MCF 10A (cell line): Measurements from ENCODE around the gene ARMC10. TPM values are rescaled to one million over a fixed set of nuclear protein-coding genes. Genes with fewer than 3 reads are reported as not detected.

Source experiments
- BruUV-seq: library from RNA; stranded (reverse); fragments of 400-500 nt; replicated peaks from 2 replicates; lab custom pipeline; 2021; lab: Mats Ljungman, UMichigan
- CTCF ChIA-PET: fragments of 300-600 bp; sonication (Branson Sonifier 250); formaldehyde crosslinking; extraction: SDS; loops from one replicate; lab custom pipeline; 2021; ENCODE audit warnings: antibody characterized with exemption, inconsistent platforms; lab: Yijun Ruan, JAX
- POLR2A ChIA-PET: fragments of 300-600, 350-650 bp; sonication (Branson Sonifier 250); formaldehyde crosslinking; extraction: SDS; loops from one replicate; lab custom pipeline; 2020; ENCODE audit warnings: antibody characterized with exemption, inconsistent platforms; lab: Yijun Ruan, JAX
- DNase-seq: peaks from one replicate; pipeline ENCODE4 v3.0.0-alpha.2; 2018; ENCODE audit not compliant: unreplicated experiment
- H3K27ac Mint-ChIP-seq: one replicate; pipeline ENCODE4 v1.8.0; 2022; ENCODE audit warnings: mild to moderate bottlenecking, low read depth, mixed read lengths; ENCODE audit not compliant: unreplicated experiment
- H3K27me3 Mint-ChIP-seq: one replicate; pipeline ENCODE4 v1.8.0; 2022; ENCODE audit warnings: mixed read lengths; ENCODE audit not compliant: insufficient read depth, unreplicated experiment
- H3K36me3 Mint-ChIP-seq: one replicate; pipeline ENCODE4 v1.8.0; 2022; ENCODE audit warnings: mild to moderate bottlenecking, moderate library complexity, mixed read lengths; ENCODE audit not compliant: insufficient read depth, unreplicated experiment
- H3K4me1 Mint-ChIP-seq: one replicate; pipeline ENCODE4 v1.8.0; 2022; ENCODE audit warnings: mixed read lengths; ENCODE audit not compliant: insufficient read depth, unreplicated experiment
- H3K4me3 Mint-ChIP-seq: one replicate; pipeline ENCODE4 v1.8.0; 2022; ENCODE audit warnings: mild to moderate bottlenecking, moderate library complexity, mixed read lengths; ENCODE audit not compliant: unreplicated experiment
- H3K9me3 Mint-ChIP-seq: one replicate; pipeline ENCODE4 v1.8.0; 2022; ENCODE audit warnings: mixed read lengths; ENCODE audit not compliant: unreplicated experiment
- CTCF ChIP-seq: fragments of 200-600 bp; IDR thresholded peaks from one replicate; pipeline ENCODE4 v1.8.0; 2022; ENCODE audit warnings: antibody characterized with exemption, mild to moderate bottlenecking; ENCODE audit not compliant: unreplicated experiment
- intact Hi-C: fragments of 100-400 bp; cut with micrococcal nuclease; formaldehyde crosslinking; loops from 2 replicates; pipeline ENCODE4 v1.14.1; 2022
- total RNA-seq: library from RNA; stranded (reverse); gene quantifications from 2 replicates; pipeline ENCODE4 v1.2.3, GENCODE V29; 2022

The ARMC10 gene
- total RNA-seq, 1 experiment from 2014 or later, result 52.0 TPM

DNA sequence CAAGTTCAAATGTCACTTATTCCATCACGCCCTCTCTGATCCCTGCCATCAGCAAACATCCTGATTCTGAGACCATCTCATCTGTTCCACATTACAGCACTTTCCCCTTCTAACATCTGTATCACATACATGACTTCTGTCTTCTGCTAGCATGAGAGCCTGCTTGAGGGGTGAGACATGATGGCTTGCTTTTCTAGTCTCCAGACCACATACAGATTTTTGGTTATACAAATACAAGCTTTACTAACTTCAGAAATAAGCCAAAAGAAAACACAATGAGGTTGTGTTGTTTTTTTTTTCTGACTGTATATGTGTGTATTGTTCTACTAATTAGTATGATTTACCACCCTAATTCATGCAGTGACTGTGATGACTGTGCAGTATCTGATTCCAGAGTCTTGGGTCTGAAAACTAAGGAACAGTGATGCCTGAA lies 39.7 kb downstream of the ARMC10 start:
- no TSS peak for BruUV-seq
- CTCF ChIA-PET, result interaction anchor here (1.0 to 1.1 kb wide), 2 partner anchors 14 to 54 kb away, joined by 3 to 5 read pairs; no protein-coding TSS in a partner anchor
- DNase-seq, result no peak
- no peak for TF ChIP-seq CTCF
- H3K4me3 Mint-ChIP-seq, result peak overlapping the region; percentile 12
- peaks cover 14% of the 10 kb centered on the region for H3K4me1 Mint-ChIP-seq
- no peaks in the 10 kb centered on the region for H3K27me3 Mint-ChIP-seq
- H3K36me3 Mint-ChIP-seq, result peaks cover 24% of the 10 kb centered on the region
- POLR2A ChIA-PET, result interaction anchor here (0.8 kb wide), 1 partner anchor 16 kb away, joined by 3 read pairs; no protein-coding TSS in a partner anchor
- peak overlapping the region; percentile 39 for H3K27ac Mint-ChIP-seq
- H3K9me3 Mint-ChIP-seq, result peaks cover 4% of the 10 kb centered on the region
- intact Hi-C loops, result no loop called here

DNA sequence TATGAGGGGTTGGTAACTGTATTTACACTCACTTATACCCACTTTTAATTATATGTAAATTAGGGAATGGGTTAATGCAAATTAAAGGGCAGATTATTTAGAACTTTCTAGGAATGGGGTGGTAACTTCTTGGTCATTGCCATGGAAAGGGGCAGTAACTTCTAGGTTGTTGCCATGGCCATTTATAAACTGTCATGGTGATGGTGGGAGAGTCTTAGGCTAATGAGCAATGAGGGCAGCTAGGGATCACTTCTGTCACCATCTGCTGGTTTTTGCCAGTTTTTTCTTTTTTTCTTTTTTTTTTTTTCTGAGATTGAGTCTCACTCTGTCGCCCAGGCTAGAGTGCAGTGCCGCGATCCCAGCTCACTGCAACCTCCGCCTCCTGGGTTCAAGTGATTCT lies 40.8 kb downstream of the ARMC10 start:
- peaks cover 14% of the 10 kb centered on the region for H3K4me1 Mint-ChIP-seq
- no peak for DNase-seq
- H3K27me3 Mint-ChIP-seq, result no peaks in the 10 kb centered on the region
- no TSS peak for BruUV-seq
- TF ChIP-seq CTCF, result no peak
- ChIA-PET POLR2A (interaction anchor here (1.2 kb wide), 1 partner anchor 14 kb away, joined by 3 read pairs; no protein-coding TSS in a partner anchor), CTCF (interaction anchor here (0.6 kb wide), 1 partner anchor 28 kb away, joined by 3 read pairs; no protein-coding TSS in a partner anchor)
- H3K9me3 Mint-ChIP-seq, result no peaks in the 10 kb centered on the region
- no peak overlapping the region for H3K27ac Mint-ChIP-seq
- peaks cover 23% of the 10 kb centered on the region for H3K36me3 Mint-ChIP-seq
- intact Hi-C loops, result no loop called here
- H3K4me3 Mint-ChIP-seq, result no peak overlapping the region

DNA sequence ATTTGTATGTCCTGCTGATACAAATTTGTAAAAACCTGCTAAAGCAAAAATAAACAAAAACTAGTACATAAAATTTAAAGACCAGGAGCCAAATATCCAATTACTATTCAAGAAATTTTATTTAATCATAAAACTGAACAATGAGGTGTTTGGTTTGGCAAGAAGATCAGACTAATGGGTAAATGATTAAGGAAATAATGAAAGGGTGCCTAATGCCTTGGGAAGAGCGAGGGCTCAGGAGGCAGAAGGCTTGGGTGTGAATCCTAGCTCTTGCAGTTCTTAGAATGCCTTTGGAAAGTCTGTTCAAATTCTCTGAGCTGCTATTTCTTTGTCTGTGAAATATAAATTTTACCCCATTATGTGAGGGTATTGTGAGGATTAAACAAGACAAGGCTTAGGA lies 41.6 kb downstream of the ARMC10 start:
- Mint-ChIP-seq H3K36me3 (peaks cover 28% of the 10 kb centered on the region), H3K4me3 (no peak overlapping the region), H3K27me3 (no peaks in the 10 kb centered on the region), H3K9me3 (no peaks in the 10 kb centered on the region), H3K27ac (no peak overlapping the region), H3K4me1 (peaks cover 14% of the 10 kb centered on the region)
- no TSS peak for BruUV-seq
- intact Hi-C loops, result no loop called here
- TF ChIP-seq CTCF, result no peak
- ChIA-PET POLR2A (interaction anchor here (1.2 kb wide), 1 partner anchor 15 kb away, joined by 3 read pairs; no protein-coding TSS in a partner anchor), CTCF (interaction anchor here (0.6 kb wide), 1 partner anchor 29 kb away, joined by 3 read pairs; no protein-coding TSS in a partner anchor)
- no peak for DNase-seq

- ChIA-PET POLR2A (no interaction called here), CTCF (no interaction called here)
- no peak overlapping the region for H3K4me3 Mint-ChIP-seq
- BruUV-seq, result no TSS peak
- TF ChIP-seq CTCF, result no peak
- intact Hi-C loops, result no loop called here
- no peaks in the 10 kb centered on the region for H3K9me3 Mint-ChIP-seq
- H3K4me1 Mint-ChIP-seq, result peaks cover 14% of the 10 kb centered on the region
- H3K27ac Mint-ChIP-seq, result no peak overlapping the region
- H3K27me3 Mint-ChIP-seq, result no peaks in the 10 kb centered on the region
- no peak for DNase-seq
- H3K36me3 Mint-ChIP-seq, result peaks cover 25% of the 10 kb centered on the region
These were observed 42.1 kb downstream of the ARMC10 start for GRCh38 chr7:103116991-103117390.
